HEK293 (cell line): Measurements from ENCODE around the gene FLVCR1.

Experiments used
- HOXA7 ChIP-seq: sonication (generic); formaldehyde crosslinking; IDR thresholded peaks from 2 replicates; pipeline ENCODE4 v1.8.1; 2022; ENCODE audit warnings: missing genetic modification reagents, borderline replicate concordance
- KLF8 ChIP-seq: fragments of 450-650 bp; formaldehyde crosslinking; IDR thresholded peaks from 2 replicates; pipeline ENCODE4 v1.5.1; 2016; ENCODE audit warnings: missing biosample characterization, missing genetic modification characterization
- YY1 ChIP-seq: fragments of 450-650 bp; formaldehyde crosslinking; IDR thresholded peaks from 2 replicates; pipeline ENCODE4 v1.5.1; 2018; ENCODE audit warnings: missing biosample characterization, missing genetic modification characterization
- ZBTB20 ChIP-seq: fragments of 450-650 bp; formaldehyde crosslinking; IDR thresholded peaks from 2 replicates; pipeline ENCODE4 v1.5.1; 2016; ENCODE audit warnings: missing biosample characterization, missing genetic modification characterization
- ZNF140 ChIP-seq: fragments of 450-650 bp; formaldehyde crosslinking; IDR thresholded peaks from 2 replicates; pipeline ENCODE4 v1.5.1; 2016; ENCODE audit warnings: missing biosample characterization, missing genetic modification characterization
- ZNF239 ChIP-seq: fragments of 450-650 bp; formaldehyde crosslinking; IDR thresholded peaks from 2 replicates; pipeline ENCODE4 v1.5.1; 2016; ENCODE audit warnings: missing biosample characterization, missing genetic modification characterization
- ZNF274 ChIP-seq, 2 experiments: fragments of 200-500 bp in 1 of 2; fragments of 450-650 bp in 1 of 2; sonication (Bioruptor generic) in 1 of 2; formaldehyde crosslinking in 1 of 2; IDR thresholded peaks; 2 replicates each; pipeline versions ENCODE4 v1.5.1 to v1.6.1; 2014 to 2016; ENCODE audit warnings: borderline replicate concordance in 1 of 2, inconsistent platforms in 1 of 2, low read length in 1 of 2, missing biosample characterization in 1 of 2, missing genetic modification characterization in 1 of 2
- TF ChIP-seq, protein P1 (sequence below): fragments of 450-650 bp; formaldehyde crosslinking; IDR thresholded peaks from 2 replicates; pipeline ENCODE4 v1.5.1; 2016; ENCODE audit warnings: missing biosample characterization, missing genetic modification characterization
- TF ChIP-seq, protein P2 (sequence below): fragments of 450-650 bp; formaldehyde crosslinking; IDR thresholded peaks from 2 replicates; pipeline ENCODE4 v1.5.1; 2016; ENCODE audit warnings: missing biosample characterization, missing genetic modification characterization

DNA sequence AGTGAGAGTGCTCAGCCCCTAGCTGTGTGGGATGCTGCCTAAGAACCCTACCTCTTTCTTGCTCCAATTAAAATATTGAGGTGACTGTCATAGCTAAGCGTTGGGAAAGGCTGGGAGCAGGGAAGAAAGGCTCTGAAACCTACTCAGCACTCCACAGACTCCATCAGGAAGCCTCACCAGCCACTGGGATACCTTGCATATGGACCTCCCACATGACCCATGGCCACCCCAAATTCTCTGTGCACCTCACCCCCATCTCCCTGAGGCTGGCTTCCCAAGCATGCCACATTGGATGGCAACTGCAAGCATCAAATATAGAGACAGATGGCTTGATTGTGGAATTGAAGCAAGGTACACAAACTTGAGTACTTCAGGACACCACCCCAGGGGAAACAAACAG, 41.8 kb downstream of the FLVCR1 start:
- TF ChIP-seq ZNF140 (tag by site-specific recombination), result no peak
- no peak for TF ChIP-seq ZNF274 (IDR thresholded peaks at IDR 0.05; ENCODE audit: low read length)
- TF ChIP-seq ZNF274 (tag by site-specific recombination; IDR thresholded peaks at IDR 0.05; ENCODE audit: borderline replicate concordance), result no peak
- TF ChIP-seq HOXA7 (CRISPR knock-in tag), result no peak
- no peak for TF ChIP-seq KLF8
- TF ChIP-seq ZBTB20 (tag by site-specific recombination), result no peak
- TF ChIP-seq, protein P1, sequence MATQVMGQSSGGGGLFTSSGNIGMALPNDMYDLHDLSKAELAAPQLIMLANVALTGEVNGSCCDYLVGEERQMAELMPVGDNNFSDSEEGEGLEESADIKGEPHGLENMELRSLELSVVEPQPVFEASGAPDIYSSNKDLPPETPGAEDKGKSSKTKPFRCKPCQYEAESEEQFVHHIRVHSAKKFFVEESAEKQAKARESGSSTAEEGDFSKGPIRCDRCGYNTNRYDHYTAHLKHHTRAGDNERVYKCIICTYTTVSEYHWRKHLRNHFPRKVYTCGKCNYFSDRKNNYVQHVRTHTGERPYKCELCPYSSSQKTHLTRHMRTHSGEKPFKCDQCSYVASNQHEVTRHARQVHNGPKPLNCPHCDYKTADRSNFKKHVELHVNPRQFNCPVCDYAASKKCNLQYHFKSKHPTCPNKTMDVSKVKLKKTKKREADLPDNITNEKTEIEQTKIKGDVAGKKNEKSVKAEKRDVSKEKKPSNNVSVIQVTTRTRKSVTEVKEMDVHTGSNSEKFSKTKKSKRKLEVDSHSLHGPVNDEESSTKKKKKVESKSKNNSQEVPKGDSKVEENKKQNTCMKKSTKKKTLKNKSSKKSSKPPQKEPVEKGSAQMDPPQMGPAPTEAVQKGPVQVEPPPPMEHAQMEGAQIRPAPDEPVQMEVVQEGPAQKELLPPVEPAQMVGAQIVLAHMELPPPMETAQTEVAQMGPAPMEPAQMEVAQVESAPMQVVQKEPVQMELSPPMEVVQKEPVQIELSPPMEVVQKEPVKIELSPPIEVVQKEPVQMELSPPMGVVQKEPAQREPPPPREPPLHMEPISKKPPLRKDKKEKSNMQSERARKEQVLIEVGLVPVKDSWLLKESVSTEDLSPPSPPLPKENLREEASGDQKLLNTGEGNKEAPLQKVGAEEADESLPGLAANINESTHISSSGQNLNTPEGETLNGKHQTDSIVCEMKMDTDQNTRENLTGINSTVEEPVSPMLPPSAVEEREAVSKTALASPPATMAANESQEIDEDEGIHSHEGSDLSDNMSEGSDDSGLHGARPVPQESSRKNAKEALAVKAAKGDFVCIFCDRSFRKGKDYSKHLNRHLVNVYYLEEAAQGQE (tag by site-specific recombination), result no peak
- no peak for TF ChIP-seq YY1 (tag by site-specific recombination)
- TF ChIP-seq, protein P2, sequence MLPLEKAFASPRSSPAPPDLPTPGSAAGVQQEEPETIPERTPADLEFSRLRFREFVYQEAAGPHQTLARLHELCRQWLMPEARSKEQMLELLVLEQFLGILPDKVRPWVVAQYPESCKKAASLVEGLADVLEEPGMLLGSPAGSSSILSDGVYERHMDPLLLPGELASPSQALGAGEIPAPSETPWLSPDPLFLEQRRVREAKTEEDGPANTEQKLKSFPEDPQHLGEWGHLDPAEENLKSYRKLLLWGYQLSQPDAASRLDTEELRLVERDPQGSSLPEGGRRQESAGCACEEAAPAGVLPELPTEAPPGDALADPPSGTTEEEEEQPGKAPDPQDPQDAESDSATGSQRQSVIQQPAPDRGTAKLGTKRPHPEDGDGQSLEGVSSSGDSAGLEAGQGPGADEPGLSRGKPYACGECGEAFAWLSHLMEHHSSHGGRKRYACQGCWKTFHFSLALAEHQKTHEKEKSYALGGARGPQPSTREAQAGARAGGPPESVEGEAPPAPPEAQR (tag by site-specific recombination), result no peak
- TF ChIP-seq ZNF239 (tag by site-specific recombination), result no peak
